ENCODE data around the gene ATP10A. TPM values are rescaled to one million over a fixed set of nuclear protein-coding genes. Genes with fewer than 3 reads are reported as not detected.
A peak's percentile ranks its signal among the peaks of the same experiment; 100 is the strongest.

The ATP10A gene
- polyA plus RNA-seq, 3 donors, result 0.71 to 3.9 (median 0.92) TPM

DNA sequence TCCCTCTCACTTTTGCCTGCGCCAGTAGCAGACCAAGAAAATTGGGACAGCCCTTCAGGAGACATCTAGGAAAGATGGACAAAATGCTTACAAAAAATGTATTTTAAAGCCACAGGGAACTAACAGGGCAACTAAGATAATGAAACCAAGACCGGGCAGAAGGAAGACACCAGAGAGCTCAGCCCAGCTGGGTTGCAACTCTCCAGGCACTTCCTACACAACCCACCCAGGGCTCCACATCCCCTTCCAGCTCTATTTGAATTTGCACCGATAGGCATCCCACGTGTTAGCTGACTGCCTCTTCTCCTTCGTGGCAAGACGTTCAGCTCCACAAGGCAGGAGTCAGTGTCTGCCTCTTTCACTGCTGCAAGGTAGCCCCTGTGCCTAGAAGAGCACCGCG is 6.6 kb upstream of the ATP10A start:
- Mint-ChIP-seq H3K4me1 (peaks cover 9% of the 10 kb centered on the region), H3K27ac (peak overlapping the region in 1 of 7 donors; percentile 49), H3K36me3 (peaks cover 0 to 3% of the 10 kb centered on the region in 2 donors), H3K9me3 (peaks cover 0 to 1% (median 0%) of the 10 kb centered on the region in 7 donors), H3K4me3 (peak overlapping the region in 1 of 2 donors; percentile 74), H3K27me3 (ENCODE audit: low read depth in 3 of 3) (peaks cover 7 to 12% (median 9%) of the 10 kb centered on the region in 3 donors)
- Histone ChIP-seq H3K27me3 (ENCODE audit: control insufficient read depth in 2 of 2, insufficient read depth in 2 of 2, low read length in 2 of 2) (peaks cover 0 to under 1% of the 10 kb centered on the region in 2 donors), H3K79me2 (ENCODE audit: insufficient read depth, low read length) (no peaks in the 10 kb centered on the region), H3K9ac (ENCODE audit: insufficient read depth, low read length, poor library complexity, severe bottlenecking) (peak overlapping the region; percentile 4), H3K4me2 (replicated peaks; ENCODE audit: extremely low read depth, low read length, poor library complexity, severe bottlenecking) (no peak overlapping the region), H3K27ac (ENCODE audit: low read depth in 1 of 2, low read length in 2 of 2) (no peak overlapping the region), H4K20me1 (ENCODE audit: insufficient read depth, low read length) (no peaks in the 10 kb centered on the region), H3K4me1 (ENCODE audit: control insufficient read depth in 1 of 2, insufficient read depth in 2 of 2, low read length in 2 of 2) (no peaks in the 10 kb centered on the region), H2AFZ (ENCODE audit: insufficient read depth, low read depth, low read length, poor library complexity, severe bottlenecking) (peak overlapping the region; percentile 41), H3K9me3 (replicated peaks in 1 of 2; ENCODE audit: control insufficient read depth in 1 of 2, insufficient read depth in 1 of 2, low read length in 2 of 2) (no peaks in the 10 kb centered on the region), H3K4me3 (replicated peaks in 1 of 3; ENCODE audit: low read depth in 2 of 3, low read length in 3 of 3) (peak overlapping the region in 1 of 3 experiments; percentile 14), H3K36me3 (replicated peaks in 1 of 2; ENCODE audit: control insufficient read depth in 1 of 2, insufficient read depth in 2 of 2, low read length in 2 of 2) (no peaks in the 10 kb centered on the region)
- TF ChIP-seq, protein P1, sequence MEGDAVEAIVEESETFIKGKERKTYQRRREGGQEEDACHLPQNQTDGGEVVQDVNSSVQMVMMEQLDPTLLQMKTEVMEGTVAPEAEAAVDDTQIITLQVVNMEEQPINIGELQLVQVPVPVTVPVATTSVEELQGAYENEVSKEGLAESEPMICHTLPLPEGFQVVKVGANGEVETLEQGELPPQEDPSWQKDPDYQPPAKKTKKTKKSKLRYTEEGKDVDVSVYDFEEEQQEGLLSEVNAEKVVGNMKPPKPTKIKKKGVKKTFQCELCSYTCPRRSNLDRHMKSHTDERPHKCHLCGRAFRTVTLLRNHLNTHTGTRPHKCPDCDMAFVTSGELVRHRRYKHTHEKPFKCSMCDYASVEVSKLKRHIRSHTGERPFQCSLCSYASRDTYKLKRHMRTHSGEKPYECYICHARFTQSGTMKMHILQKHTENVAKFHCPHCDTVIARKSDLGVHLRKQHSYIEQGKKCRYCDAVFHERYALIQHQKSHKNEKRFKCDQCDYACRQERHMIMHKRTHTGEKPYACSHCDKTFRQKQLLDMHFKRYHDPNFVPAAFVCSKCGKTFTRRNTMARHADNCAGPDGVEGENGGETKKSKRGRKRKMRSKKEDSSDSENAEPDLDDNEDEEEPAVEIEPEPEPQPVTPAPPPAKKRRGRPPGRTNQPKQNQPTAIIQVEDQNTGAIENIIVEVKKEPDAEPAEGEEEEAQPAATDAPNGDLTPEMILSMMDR (IDR thresholded peaks at IDR 0.05), result no peak
- no peak for DNase-seq
- intact Hi-C loops (cut with micrococcal nuclease), result no loop called here
- WGBS (ENCODE audit: insufficient coverage), result 20% methylated on average over 5 of the region's 8 CpGs

DNA sequence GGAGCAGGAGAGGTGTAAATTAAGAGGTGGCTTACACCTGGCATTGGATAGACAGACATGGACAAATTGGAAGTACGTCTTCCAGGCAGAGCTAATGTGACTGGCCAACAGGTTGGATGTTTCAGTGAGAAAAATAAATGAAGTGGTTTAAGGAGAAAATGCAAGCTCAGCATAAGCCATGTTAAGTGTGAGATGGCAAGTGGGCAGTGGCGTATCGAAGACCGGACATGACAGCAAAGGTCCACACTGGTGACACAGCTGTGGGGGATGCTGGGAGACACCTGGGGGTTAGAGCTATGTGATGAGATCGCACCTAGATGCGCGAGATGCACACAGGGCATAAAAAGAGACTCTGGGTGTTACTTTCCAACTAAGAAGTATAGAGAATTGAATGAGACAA is 3.7 kb upstream of the ATP10A start:
- no peak overlapping the region for H3K4me2 ChIP-seq (replicated peaks; ENCODE audit: extremely low read depth, low read length, poor library complexity, severe bottlenecking)
- 97% methylated on average over 4 of the region's 7 CpGs for WGBS (ENCODE audit: insufficient coverage)
- H3K4me1 ChIP-seq (ENCODE audit: control insufficient read depth in 1 of 2, insufficient read depth in 2 of 2, low read length in 2 of 2), result peaks cover 15 to 17% of the 10 kb centered on the region in 2 donors
- no peak for DNase-seq
- H3K4me1 Mint-ChIP-seq, result peaks cover 19% of the 10 kb centered on the region
- H3K27ac Mint-ChIP-seq, result no peak overlapping the region
- no peak overlapping the region for H3K4me3 ChIP-seq (replicated peaks in 1 of 3; ENCODE audit: low read depth in 2 of 3, low read length in 3 of 3)
- H3K4me3 Mint-ChIP-seq, result no peak overlapping the region
- TF ChIP-seq, protein P1 (IDR thresholded peaks at IDR 0.05), result no peak
- intact Hi-C loops (cut with micrococcal nuclease), result no loop called here
- H3K36me3 Mint-ChIP-seq, result peaks cover 0 to 3% of the 10 kb centered on the region in 2 donors
- H3K9ac ChIP-seq (ENCODE audit: insufficient read depth, low read length, poor library complexity, severe bottlenecking), result no peak overlapping the region
- H3K36me3 ChIP-seq (replicated peaks in 1 of 2; ENCODE audit: control insufficient read depth in 1 of 2, insufficient read depth in 2 of 2, low read length in 2 of 2), result no peaks in the 10 kb centered on the region
- peaks cover 3% of the 10 kb centered on the region for H3K79me2 ChIP-seq (ENCODE audit: insufficient read depth, low read length)
- H2AFZ ChIP-seq (ENCODE audit: insufficient read depth, low read depth, low read length, poor library complexity, severe bottlenecking), result no peak overlapping the region
- H3K27me3 ChIP-seq (ENCODE audit: control insufficient read depth in 2 of 2, insufficient read depth in 2 of 2, low read length in 2 of 2), result peaks cover 0 to 23% of the 10 kb centered on the region in 2 donors
- H3K27ac ChIP-seq (ENCODE audit: low read depth in 1 of 2, low read length in 2 of 2), result no peak overlapping the region
- peaks cover 0 to 6% (median 0%) of the 10 kb centered on the region in 7 donors for H3K9me3 Mint-ChIP-seq
- peaks cover 20 to 29% (median 25%) of the 10 kb centered on the region in 3 donors for H3K27me3 Mint-ChIP-seq (ENCODE audit: low read depth in 3 of 3)
- H4K20me1 ChIP-seq (ENCODE audit: insufficient read depth, low read length), result no peaks in the 10 kb centered on the region
- H3K9me3 ChIP-seq (replicated peaks in 1 of 2; ENCODE audit: control insufficient read depth in 1 of 2, insufficient read depth in 1 of 2, low read length in 2 of 2), result no peaks in the 10 kb centered on the region

Measured in CD14-positive monocyte (primary cell).